Coronary artery (tissue), 2 donors: Measurements from ENCODE around the gene CRB1.

ENCODE experiments used
- DNase-seq: peaks from one replicate; pipeline ENCODE4 v3.0.0-alpha.2; 2017; ENCODE audit warnings: low spot score
- H3K27ac ChIP-seq, 2 donors: fragments of 200-600 bp; sonication (generic); one replicate each; pipeline ENCODE4 v1.5.1; 2016 to 2019
- H3K4me3 ChIP-seq: fragments of 200-600 bp; sonication (generic); 2 replicates; pipeline ENCODE4 v1.5.1; 2016; ENCODE audit warnings: mild to moderate bottlenecking, moderate library complexity
- TF ChIP-seq, protein P1 (sequence below): fragments of 200-600 bp; sonication (generic); IDR thresholded peaks from one replicate; pipeline ENCODE4 v1.5.1; 2019; ENCODE audit warnings: antibody characterized with exemption

Gene CRB1

DNA sequence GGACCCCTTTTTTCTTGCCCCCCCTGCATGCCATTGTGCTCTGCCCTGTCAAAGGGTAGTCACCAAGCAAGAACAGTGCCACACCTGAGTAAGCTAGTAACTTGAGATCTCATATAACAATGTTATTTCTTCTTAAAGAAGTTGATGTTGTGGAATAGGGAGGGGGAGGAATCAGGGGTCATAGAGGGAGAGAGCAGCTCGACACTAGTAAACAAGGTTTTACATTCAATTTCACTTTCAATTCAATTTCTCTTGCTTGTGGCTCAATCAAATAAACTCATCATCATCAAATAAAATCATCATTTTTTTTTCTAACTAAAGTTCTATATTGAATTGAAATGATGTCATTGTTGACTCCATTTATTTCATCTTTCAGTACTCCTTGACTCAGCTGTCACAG, 106.4 kb downstream of the CRB1 start:
- H3K27ac ChIP-seq: no peak overlapping the region
- no peak for DNase-seq
- TF ChIP-seq, protein P1, sequence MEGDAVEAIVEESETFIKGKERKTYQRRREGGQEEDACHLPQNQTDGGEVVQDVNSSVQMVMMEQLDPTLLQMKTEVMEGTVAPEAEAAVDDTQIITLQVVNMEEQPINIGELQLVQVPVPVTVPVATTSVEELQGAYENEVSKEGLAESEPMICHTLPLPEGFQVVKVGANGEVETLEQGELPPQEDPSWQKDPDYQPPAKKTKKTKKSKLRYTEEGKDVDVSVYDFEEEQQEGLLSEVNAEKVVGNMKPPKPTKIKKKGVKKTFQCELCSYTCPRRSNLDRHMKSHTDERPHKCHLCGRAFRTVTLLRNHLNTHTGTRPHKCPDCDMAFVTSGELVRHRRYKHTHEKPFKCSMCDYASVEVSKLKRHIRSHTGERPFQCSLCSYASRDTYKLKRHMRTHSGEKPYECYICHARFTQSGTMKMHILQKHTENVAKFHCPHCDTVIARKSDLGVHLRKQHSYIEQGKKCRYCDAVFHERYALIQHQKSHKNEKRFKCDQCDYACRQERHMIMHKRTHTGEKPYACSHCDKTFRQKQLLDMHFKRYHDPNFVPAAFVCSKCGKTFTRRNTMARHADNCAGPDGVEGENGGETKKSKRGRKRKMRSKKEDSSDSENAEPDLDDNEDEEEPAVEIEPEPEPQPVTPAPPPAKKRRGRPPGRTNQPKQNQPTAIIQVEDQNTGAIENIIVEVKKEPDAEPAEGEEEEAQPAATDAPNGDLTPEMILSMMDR: no peak
- H3K4me3 ChIP-seq: no peak overlapping the region

DNA sequence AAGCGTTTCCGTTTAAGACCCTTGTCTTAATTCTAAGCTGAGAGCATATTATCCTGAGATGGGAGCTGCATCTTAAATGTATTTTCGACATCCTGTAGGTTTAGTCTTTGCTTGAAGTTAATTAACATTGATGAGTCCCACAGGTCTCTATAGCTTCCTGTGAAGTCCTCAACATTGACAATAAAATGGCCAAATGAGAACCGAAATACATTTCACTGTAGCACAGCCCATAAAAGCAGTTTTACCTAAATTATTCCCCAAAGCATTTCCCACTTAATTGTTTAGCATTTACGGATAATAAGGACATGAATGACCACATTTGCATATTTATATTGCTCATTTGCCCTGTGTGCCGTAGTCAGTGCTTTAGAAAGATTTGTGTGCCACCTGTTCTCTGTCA, 116.4 kb downstream of the CRB1 start:
- Histone ChIP-seq H3K27ac (no peak overlapping the region), H3K4me3 (no peak overlapping the region)
- TF ChIP-seq, protein P1: no peak
- no peak for DNase-seq

DNA sequence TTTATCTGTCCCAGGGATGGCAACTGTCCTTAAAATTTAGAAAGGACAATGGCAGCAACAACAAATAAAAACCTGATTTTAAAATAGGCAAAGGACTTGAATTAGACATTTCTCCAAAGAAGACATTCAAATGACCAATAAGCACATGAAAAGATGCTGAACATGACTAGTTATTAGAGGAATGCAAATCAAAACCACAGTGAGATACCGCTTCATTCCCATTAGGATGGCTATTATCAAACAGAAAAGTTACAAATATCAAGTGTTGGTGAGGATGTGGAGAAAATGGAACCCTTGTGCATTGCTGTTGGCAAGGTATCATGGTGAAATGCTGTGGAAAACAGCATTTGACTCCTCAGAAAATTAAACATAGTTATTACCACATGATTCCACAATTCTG, 120.7 kb downstream of the CRB1 start:
- TF ChIP-seq, protein P1: no peak
- no peak overlapping the region for H3K27ac ChIP-seq
- DNase-seq: no peak
- H3K4me3 ChIP-seq: no peak overlapping the region

DNA sequence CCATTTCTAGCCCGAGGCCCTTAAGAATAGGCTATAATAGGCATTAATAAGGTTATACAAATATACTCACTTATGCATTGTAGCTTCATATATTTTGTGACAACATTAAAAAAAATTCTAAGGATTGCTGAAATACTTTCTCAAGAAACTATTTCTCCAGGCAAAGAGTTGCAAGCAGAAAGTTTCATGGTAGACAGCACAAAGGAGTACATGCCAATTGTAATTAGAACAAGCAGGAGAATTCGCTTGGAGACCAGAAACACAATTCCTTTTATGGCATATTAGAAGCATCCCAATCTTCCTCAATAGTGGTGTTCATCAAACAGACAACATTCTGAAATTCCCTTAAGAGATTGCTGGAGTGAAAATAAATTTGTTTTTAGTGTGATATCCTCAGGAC, 122.8 kb downstream of the CRB1 start:
- H3K27ac ChIP-seq: no peak overlapping the region
- TF ChIP-seq, protein P1: no peak
- no peak for DNase-seq
- no peak overlapping the region for H3K4me3 ChIP-seq

DNA sequence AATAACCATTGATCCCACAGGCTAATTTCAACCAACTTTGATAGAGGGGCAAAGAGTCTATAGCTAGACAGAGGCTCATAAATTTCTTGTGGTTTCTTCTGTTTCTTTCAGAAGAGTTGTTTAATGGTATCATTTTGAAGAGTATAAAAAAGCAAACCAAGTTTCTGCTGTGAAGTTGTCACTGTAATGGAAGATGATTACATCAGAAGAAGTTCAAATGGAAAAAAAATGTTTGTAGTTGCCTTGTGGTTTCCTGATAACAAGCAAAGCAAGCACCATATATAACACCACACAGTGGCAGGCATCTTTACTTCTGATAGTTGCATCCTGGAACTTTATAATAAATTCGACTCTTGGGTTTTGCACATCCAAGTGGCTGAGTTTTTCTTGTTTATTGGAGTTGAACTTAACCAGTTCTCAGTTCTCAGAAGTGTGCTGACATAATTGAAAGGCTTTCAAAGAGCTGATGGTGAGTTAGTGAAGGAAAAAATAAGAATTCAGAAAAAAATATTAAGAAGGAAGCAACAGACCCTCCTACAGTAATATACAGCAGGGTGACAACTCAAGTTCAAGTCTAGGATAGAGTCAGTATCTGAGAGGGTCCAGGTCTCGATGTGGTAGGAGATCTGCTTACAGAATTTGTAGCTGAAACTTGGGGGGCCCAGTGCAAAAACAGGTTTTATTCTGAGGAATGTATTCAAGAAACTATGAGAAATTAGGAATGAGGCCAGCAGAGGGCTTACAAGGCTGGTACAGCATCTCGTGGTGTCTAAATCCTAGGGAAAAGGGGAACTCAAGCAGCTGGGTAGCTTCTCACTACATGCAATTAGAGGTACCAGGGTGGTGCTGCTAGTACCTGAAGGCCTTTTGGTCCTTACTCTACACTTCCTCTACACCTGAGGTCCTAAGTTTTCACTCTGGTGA, 123.5 kb downstream of the CRB1 start:
- no peak for DNase-seq
- Histone ChIP-seq H3K27ac (no peak overlapping the region), H3K4me3 (no peak overlapping the region)
- TF ChIP-seq, protein P1: no peak

DNA sequence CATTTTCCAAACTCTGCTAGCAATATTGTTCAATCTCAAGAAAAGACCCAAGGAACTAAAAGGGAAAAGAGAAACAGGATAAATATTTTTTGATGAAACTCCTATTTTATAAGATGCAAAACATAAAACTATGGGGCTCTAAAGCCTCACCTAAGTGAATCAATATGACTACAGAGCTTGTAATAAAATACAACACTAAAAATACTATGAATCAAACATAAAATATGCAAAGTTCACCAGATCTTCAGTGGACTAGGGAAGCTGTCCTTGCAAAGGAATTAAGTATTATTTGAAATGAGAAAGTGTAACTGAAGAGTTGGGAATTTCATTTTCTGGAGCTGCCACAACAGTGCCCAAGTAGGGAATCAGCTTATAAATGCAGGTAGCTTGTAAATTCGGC, 124.5 kb downstream of the CRB1 start:
- TF ChIP-seq, protein P1: no peak
- no peak for DNase-seq
- Histone ChIP-seq H3K27ac (no peak overlapping the region), H3K4me3 (no peak overlapping the region)

DNA sequence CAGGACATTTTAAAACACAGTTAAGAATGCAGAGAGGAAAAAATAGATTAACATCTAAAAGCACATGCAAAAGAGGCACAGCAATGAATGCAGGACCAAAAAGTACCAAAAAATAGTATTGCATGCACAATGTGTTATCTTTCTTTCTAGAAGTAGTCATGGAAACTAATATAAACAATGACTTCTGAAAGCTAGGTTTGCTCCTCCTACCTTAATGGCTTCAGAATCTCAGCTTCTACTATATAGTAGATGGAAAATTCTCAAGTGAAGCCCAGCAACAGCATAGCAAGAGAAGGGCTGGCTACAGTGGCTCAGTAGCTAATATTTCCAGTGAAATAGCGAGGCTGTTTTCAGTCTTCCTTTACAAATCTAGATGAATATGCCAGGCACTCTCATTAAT, 125.1 kb downstream of the CRB1 start:
- no peak for DNase-seq
- H3K27ac ChIP-seq: no peak overlapping the region
- TF ChIP-seq, protein P1: no peak
- no peak overlapping the region for H3K4me3 ChIP-seq
